ENCODE measurements around the gene SARDH. TPM values are rescaled to one million over a fixed set of nuclear protein-coding genes. Genes with fewer than 3 reads are reported as not detected.

Gene SARDH
- total RNA-seq, 1 experiment from 2014 or later = 5.3 TPM

GRCh38 chr9:133680976-133681657, 57.0 kb downstream of the SARDH start:
- Histone ChIP-seq H3K27me3 (ENCODE audit: insufficient read depth, low read length) (no peaks in the 10 kb centered on the region), H3T11ph (ENCODE audit: low read length) (no peak overlapping the region), H2BK20ac (ENCODE audit: low read depth, low read length, poor library complexity, severe bottlenecking) (no peak overlapping the region), H4K8ac (replicated peaks; ENCODE audit: insufficient read length, low read depth, low read length) (no peak overlapping the region), H3K4me2 (ENCODE audit: insufficient read depth, insufficient read length, low read length) (no peak overlapping the region), H4K5ac (ENCODE audit: insufficient read length, low read depth, low read length) (no peak overlapping the region), H3K4me1 (ENCODE audit: insufficient read depth, low read length) (no peaks in the 10 kb centered on the region), H4K20me1 (ENCODE audit: control insufficient read depth, insufficient read depth, insufficient read length) (no peaks in the 10 kb centered on the region), H2BK120ac (ENCODE audit: low read depth, low read length, poor library complexity, severe bottlenecking) (no peak overlapping the region), H3K23me2 (ENCODE audit: insufficient read length, low read depth, low read length, poor library complexity, severe bottlenecking) (no peaks in the 10 kb centered on the region), H3K79me1 (ENCODE audit: insufficient read depth, low read depth, low read length, poor library complexity, severe bottlenecking) (no peaks in the 10 kb centered on the region), H3K18ac (ENCODE audit: insufficient read length, low read depth, low read length) (no peak overlapping the region), H3K9ac (ENCODE audit: extremely low read depth, insufficient read length, low read length) (no peak overlapping the region), H4K91ac (ENCODE audit: insufficient read length, low read depth, low read length) (no peak overlapping the region), H3K79me2 (ENCODE audit: insufficient read depth, low read length) (no peaks in the 10 kb centered on the region), H3K14ac (ENCODE audit: insufficient read depth, low read length) (no peak overlapping the region), H3K9me3 (ENCODE audit: control insufficient read depth, low read depth, low read length) (no peaks in the 10 kb centered on the region), H3K23ac (ENCODE audit: insufficient read length, low read depth, low read length) (no peak overlapping the region), H3K27ac (ENCODE audit: insufficient read length, low read depth, low read length) (no peak overlapping the region), H2BK15ac (ENCODE audit: low read depth, low read length) (no peak overlapping the region), H3K4ac (ENCODE audit: low read depth, low read length) (no peak overlapping the region), H3K56ac (ENCODE audit: insufficient read length, low read depth, low read length) (no peak overlapping the region), H2AFZ (ENCODE audit: low read length) (no peak overlapping the region), H2BK5ac (ENCODE audit: insufficient read length, low read length) (no peak overlapping the region), H2AK5ac (ENCODE audit: insufficient read length, low read length) (no peak overlapping the region), H2BK12ac (ENCODE audit: insufficient read length, low read depth, low read length) (no peak overlapping the region)
- TF ChIP-seq CTCF (conservative IDR thresholded peaks at IDR 0.05) = no peak
- no CpG with 5 or more reads among the region's 20 CpGs for WGBS (ENCODE audit: extremely low coverage, insufficient read length, low lambda C conversion rate)
- H3K4me3 Mint-ChIP-seq = no peak overlapping the region
- peaks cover 5 to 6% of the 10 kb centered on the region in 2 experiments for H3K4me1 Mint-ChIP-seq
- no peak overlapping the region for H3K27ac Mint-ChIP-seq
- H3K27me3 Mint-ChIP-seq (ENCODE audit: low read depth) = no peaks in the 10 kb centered on the region; the same call in 1 of the 2 replicates
- no peak for DNase-seq
- H3K36me3 Mint-ChIP-seq (ENCODE audit: insufficient read depth in 1 of 3, low read depth in 3 of 3) = no peaks in the 10 kb centered on the region
- H3K9me3 Mint-ChIP-seq = no peaks in the 10 kb centered on the region

All from H9 (cell line).